GM12873 (cell line): ENCODE measurements around the gene SHTN1.

Experiments
- CTCF ChIP-seq: IDR thresholded peaks from 2 replicates; pipeline ENCODE4 v1.5.1; 2012; ENCODE audit warnings: low read depth, mild to moderate bottlenecking, moderate library complexity, low read length, control low read depth; ENCODE audit not compliant: insufficient read depth; ENCODE audit errors: missing control alignments

The SHTN1 gene

GRCh38 chr10:116849248-116850057 is 155.5 kb downstream of the SHTN1 start, which contains the start of gene ENO4:
TSS of gene ENO4 (plus strand) at chr10:116849499. CDS start at chr10:116849567, 68 bp downstream.
- no peak for TF ChIP-seq CTCF

GRCh38 chr10:116848944-116849247 is 156.1 kb downstream of the SHTN1 start:
- no peak for TF ChIP-seq CTCF

GRCh38 chr10:116848032-116848943 is 156.7 kb downstream of the SHTN1 start:
- no peak for TF ChIP-seq CTCF

GRCh38 chr10:116845823-116846222 is 159.2 kb downstream of the SHTN1 start:
- no peak for TF ChIP-seq CTCF

GRCh38 chr10:116840389-116841075 is 164.5 kb downstream of the SHTN1 start:
- no peak for TF ChIP-seq CTCF

GRCh38 chr10:116838143-116838725 is 166.8 kb downstream of the SHTN1 start:
- no peak for TF ChIP-seq CTCF
